HG03354 (cell line): ENCODE data around the gene MED13.

Experiments used
- ATAC-seq: cut with Tn5 transposase; IDR thresholded peaks from one replicate; pipeline ENCODE4 v1.9.1; 2021; ENCODE audit warnings: mild to moderate bottlenecking; ENCODE audit not compliant: unreplicated experiment, poor library complexity, severe bottlenecking

Gene MED13

DNA sequence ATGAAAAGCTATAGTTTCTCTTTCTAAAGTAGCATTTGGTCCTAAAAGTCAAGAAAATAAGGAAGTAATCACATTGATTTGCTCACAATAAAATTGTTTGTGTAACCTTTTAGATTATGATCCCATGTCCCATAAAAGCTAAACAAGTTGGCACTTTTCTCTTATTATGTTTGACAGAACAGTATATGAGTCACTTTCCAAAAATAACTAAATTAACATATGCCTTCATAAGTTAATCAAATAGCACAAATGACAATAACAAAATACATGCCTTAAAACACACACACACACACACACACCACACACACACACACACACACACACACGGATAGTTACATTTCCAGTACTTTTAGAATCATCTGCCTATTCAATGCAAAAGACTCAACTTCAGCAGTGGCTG lies 2.8 kb downstream of the MED13 start:
- no peak for ATAC-seq

DNA sequence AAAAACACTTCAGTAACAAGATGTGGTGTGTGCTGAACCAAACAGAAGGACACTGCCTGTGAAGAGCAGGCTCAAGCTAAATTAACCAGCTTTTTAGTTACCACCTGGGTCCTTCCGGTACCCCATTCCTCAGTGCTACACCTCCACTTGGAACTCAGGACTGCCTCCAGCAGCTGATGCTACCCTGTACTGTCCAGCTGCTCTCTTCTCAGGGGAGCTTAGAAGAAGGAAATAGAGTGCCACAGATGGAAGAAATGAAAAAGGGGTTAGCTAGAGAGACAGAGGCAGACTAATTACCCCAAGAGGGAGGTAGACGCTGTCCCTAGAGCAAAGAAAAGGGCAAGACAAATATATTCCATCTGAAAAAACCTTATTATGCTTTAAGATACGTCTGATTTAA lies 5.7 kb downstream of the MED13 start:
- no peak for ATAC-seq

DNA sequence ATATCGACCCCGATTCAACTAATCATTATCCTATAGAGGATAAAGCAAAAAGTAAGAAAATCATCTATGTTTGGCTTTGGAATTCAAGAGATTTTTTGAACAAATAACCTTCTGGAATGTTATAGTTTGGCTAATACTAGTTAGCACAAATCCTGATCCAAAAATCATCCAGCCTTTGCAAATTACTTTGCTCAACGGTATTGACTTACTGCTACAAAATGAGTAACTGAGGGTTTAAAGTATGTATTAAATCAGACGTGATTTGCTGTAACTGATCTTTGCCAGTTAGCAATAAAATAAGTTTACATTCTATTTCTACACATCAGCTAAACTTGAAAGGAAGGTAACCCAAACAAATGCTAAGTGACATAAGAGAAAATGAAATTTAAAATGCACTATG lies 6.5 kb downstream of the MED13 start:
- no peak for ATAC-seq

DNA sequence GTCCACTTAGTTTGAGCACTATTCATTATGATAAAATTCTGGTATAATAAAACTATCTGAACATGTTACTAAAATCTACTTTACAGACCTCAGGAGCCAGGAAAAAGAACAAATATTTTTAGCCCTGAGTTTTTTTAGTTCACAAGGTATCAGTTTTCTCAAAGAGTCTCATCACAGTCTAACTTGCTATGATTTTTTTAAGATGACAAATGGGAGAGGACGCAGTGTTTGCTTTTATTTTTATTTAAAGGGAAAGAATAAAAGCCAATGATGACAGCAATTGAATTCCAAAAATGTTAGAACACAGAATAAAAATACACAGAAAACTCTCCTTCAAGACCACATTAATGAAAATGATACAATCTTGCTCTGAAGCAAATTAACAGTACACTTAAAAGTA lies 7.4 kb downstream of the MED13 start:
- ATAC-seq, result no peak

DNA sequence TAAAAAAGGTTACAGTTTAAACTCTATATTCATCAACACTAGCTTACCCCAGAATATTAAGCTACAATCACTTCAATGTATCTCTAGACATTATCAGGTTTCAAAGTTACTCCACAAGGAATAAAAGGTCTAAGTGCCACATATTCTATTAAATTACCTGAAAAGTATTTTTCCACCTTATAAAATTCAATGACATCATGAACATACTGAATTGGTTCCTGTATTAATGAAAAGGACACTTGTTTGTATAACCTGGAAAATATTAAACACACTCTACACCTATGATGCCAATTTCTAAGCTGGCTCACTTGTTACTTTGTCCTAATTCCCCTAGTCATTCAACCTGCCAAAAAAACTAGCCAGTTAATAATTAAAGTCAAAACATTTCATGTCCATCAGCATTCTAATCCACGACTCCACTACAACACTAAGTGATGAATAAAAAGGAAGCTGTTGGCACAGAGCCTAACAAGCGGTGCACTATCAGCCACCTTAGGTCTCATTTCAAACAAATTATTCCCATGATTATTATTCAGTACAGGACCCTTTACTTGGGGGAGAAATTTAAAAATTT lies 12.2 kb downstream of the MED13 start:
- no peak for ATAC-seq

DNA sequence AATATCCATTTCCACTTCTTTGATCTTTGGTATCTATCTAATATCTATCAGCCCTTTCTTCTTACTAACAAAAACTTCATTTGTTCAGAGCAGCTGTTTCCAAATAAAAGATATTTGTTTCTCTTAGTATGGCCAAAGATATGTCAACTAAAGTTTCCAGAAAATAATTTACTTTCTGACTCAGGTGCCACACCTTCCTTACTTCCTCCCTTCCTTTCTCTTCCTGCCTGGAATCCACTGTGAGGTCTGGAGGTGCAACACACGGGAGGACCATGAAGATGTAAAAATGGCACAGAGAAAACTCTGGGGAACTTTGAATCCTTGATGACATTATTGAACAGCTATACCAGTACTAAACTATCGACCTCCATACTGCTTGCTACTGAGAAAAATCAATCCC lies 14.0 kb downstream of the MED13 start:
- no peak for ATAC-seq

DNA sequence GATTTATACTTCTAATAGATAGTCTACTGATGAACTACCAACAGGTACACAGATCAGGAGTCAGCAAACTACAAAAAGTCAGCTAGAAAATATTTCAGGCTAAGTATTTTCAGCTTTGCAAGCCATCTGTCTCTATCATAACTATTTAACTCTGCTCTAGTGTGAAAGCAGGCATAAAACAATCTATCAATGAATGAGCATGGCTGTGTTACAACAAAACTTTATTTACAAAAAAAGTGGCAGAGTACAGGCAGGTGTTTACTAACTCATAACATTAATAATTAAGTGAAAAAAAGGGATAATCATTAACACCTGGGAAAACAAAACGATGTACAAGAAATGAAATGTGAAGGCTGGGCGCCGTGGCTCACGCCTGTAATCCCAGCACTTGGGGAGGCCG lies 15.8 kb downstream of the MED13 start:
- no peak for ATAC-seq

DNA sequence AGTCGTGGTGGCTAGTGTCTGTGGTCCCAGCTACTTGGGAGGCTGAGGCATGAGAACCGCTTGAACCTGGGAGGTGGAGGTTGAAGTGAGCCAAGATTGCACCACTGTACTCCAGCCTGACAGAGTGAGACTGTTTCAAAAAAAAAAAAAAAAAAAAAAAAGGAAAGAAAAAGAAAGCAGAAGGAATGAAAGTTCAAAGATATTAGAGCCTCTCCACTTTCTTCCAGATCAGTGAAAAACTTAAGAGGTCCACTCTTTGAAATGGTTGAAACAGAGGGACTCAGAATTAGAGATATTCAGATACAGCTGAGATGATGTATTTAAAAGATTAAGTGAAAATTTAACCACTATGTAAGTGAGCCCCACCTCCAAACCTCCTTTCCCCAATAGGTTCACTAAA lies 16.8 kb downstream of the MED13 start:
- ATAC-seq, result no peak

DNA sequence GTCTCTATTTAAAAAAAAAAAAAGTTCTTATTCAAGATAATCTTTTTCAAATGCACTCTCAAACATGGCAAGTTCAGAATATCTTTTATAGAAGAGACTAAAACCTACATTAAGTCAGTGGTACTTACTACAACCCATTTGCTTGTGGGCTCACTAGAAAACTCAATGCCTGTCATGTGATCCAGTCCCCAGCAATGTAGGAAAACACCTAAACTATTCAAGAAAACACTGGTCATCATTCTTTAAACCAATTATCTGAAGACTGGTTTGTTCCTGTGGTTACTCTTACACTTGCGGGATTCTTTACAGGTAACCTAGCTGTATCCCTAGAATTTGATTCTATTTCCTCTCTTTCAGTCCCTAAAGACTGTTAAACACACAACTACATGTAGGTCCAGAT lies 19.6 kb downstream of the MED13 start:
- ATAC-seq, result no peak

DNA sequence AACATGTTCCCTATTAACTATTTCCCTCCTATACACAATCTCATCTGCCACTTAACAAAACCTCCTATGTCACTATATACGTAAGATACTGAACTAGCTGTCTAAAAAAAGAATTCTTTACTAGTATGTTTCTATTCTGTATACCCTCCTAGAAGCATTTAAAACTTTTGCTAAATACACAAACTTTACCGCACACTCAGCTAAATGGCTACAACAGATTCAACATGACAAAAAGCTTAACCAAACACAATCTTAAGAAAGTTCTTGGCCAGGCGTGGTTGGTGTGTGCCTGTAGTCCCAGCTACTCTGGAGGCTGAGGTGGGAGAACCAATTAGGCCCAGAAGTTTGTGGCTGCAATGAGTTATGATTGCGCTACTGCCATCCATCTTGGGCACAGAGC lies 20.0 kb downstream of the MED13 start:
- ATAC-seq, result no peak

DNA sequence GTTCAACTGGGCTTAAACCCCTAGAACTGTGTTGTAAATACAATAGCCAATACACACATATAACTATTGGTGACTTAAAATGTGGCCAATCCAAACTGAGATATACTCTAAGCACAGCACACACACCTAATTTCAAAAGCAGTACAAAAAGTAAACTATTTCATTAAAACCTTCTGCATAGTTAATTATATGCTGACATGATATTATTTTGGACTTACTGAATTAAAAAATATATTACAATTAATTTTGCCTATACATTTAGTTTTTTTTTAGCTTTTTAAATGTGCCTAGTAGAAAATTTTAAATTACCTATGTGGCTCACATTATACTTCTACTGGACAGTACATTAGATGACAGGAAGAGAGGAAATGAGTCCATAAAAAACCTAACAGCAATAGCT lies 21.5 kb downstream of the MED13 start:
- no peak for ATAC-seq

DNA sequence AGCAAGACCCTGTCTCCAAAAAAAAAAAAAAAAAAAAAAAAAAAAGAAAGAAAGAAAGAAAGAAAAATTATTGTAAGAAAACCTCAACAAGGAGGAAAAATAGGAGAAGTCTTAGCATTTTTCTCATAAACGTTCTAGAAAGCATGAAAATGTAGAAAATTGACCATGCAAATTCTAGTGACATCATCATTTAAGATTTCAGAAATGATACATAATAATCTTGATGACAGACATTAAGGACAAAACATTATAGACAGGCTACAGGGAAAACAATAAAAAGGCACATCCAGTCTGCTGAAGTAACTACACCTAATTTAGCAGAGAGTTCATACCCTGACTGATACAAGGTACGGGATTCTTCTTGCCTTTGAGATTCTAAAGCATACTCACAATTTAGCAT lies 21.9 kb downstream of the MED13 start:
- ATAC-seq, result no peak

DNA sequence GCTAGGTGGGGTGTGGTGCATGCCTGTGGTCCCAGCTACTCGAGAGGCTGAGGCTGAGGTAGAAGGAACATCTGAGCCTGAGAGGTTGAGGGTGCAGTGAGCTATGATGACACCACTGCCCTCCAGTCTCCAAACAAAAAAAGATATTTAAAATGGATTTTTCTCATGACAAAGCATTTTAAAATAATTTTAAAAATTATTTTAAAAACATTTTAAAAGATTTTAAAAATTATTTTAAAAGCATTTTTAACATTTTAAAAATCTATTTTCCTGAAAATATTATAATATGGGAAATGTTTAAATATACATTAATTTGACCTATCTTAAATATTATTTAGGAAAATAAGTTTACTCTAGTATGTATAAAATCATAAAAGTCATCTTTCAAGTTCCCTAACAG lies 26.8 kb downstream of the MED13 start:
- no peak for ATAC-seq

DNA sequence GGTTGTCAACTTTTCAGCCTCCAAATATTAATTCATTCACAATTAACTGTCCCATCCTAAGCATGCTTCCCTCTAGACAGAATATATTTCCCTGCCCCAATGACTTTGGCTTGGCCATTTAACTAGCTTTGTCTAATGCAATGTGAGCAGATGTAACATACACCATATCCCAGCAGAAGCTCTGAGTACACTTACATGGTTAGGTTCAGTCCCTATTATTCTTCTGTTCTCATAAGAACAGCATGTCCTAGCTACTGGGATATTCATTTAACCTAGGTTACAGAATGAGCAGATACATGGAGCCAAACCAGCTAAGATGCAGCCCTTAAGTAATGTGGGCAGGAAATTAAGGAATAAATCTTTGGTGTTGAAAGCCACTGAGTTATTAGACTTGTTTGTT lies 31.8 kb downstream of the MED13 start:
- ATAC-seq, result no peak

DNA sequence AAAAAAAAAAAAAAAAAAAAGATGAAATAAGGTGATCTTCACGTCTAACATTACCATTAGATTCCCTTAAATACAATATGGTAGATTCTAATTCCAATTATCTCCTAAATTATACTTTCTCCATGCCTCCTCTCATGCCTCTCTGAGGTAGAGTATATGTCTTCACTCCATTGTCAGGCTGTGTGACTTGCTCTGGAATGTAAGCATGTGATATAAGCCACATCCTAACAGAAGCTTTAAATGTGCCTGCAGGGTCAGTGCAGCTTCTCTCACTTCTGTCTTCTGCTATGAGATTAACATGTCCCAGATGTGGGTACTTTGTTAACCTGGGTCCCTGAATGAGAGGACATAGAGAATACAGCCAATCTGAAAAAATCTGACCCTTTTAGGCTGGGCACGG lies 32.6 kb downstream of the MED13 start:
- ATAC-seq, result no peak

DNA sequence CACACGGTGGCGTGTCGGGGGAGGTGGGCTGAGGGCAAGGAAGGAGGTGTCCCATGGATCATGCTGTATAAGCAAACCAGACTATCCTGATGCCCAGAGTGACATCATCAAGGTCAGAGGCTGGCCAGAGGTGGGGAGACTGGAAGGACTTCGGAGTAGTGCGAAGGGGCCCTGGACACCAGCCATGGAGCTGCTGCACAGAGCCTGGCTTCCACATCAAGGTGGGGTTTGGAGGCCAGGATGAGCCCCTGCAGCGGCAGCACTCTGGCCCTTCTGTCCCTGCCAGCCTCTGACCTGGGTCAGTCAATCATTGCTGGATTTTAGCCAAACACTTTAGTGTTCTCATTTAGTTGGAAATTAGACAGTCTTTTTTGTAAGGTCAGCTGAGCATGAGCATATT lies 34.8 kb downstream of the MED13 start:
- ATAC-seq, result no peak

DNA sequence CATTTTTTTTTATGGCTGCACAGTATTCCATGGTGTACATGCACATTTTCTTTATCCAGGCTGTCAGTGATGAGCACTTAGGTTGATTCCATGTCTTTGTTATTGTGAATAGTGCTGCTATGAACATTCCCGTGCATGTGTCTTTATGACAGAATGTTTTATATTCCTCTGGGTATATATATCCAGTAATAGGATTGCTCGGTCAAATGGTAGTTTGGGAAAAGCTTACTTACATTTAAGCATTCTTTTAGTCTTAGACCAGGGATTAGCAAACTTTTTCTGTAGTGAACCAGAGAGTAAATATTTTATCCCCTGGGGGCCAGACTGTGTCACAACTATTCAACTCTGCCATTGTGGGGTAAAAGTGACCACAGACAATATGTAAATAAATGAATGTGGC lies 40.2 kb downstream of the MED13 start:
- ATAC-seq, result no peak

DNA sequence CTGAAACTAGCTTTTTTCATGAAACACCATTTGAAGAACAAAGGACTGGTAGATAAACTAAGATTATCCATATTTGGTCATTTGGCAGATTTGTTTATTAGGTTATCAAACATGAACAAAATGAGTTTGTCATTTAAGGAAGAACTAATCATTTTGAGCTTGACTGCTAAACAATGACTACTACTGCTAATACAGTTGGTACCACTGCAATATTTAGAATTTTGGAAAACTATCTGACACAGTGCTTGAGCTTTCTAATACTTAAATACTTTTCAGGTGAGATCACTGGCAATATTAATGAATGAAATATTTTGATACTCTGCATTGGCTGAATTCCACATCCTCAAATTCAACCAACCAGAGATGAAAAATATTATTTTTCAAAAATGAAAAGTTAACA lies 47.2 kb downstream of the MED13 start:
- ATAC-seq, result no peak

DNA sequence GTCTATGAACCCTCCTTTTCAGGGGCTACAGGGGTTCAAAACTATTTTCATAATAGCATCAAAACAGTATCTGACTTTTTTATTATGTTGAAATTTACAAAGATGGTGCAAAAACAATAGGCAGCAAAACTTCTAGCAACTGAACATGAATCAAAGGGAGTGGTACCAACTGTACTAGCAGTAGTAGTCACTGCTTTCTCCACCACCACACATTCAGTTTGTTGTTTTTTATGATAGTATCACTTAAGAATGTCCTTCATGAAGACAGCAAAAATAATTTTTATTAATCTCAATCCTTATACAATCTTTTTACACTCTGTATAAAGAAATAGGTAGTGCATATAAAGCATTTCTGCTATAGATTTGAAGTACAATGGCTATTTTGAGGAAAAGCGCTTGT lies 47.6 kb downstream of the MED13 start:
- no peak for ATAC-seq

DNA sequence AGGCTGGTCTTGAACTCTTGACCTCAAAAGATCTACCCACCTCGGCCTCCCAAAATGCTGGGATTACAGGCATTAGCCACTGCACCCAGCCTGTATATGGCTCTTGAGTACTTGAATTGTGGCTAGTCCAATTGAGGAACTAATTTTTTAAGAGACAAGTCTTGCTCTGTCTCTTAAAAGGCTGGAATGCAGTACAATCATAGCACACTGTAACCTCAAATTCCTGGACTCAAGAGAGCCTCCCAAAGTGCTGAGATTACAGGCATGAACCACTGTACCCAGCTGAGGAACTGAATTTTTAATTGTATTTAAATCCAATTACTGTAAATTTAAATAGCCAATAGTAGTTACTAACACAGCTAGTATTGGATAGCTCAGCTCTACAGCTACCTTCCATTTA lies 50.6 kb downstream of the MED13 start:
- no peak for ATAC-seq

DNA sequence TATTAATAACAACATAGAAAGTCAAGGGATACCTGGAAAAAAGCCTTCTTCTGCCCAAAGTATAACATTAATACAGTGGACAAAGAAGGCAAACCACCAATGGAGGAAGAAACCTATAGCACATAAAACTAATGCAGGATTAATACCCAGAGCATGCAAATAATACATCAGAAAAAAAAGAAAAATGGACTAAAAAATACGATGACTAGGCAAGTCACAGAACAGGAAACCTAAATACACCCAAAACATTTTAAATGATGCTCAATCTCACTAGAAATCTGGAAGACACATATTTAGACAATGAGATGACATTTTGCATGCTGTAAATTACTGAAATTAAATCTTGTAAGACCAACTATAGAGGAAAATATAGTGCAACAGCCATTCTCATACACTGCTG lies 55.9 kb downstream of the MED13 start:
- ATAC-seq, result no peak

DNA sequence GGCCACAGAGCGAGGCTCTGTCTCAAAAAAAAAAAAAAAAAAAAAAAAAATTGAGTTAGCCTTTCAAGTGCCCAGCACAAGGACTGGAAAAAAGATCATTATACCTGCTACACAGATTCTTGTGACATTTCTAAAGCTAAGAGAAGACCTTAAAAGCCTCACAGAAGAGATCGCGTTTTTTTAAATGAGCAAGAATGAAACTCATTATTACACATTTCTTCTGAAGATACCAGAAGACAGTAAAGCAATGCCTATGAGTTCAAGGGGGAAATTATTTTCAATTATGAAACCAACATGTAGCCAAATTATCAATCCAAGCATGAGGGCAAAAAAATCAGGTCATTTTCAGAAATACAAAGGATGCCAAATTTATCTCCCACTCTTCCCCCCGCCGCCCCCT lies 56.8 kb downstream of the MED13 start:
- no peak for ATAC-seq

DNA sequence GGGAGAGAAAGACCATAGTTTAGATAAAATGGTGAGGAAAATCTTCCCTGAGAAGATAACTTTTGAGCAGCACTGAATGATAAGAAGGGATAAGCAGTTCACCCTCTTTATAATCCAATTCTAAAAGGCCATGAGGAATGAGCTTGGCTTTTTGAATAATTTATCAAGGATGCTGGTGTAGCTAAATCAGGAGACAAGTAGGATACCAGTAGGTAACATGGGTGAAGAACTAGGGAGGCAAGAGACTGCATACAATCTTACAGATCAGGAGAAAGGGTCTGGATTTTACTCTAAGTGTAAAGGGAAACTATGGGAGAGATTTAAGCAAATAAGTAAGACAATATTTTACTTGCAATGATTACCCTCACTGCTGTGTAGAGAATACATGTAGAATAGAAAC lies 60.7 kb downstream of the MED13 start:
- no peak for ATAC-seq
